Coronary artery (tissue), 2 donors: ENCODE measurements around the gene KCTD6.

Experiments
- DNase-seq: peaks from one replicate; pipeline ENCODE4 v3.0.0-alpha.2; 2017; ENCODE audit warnings: low spot score
- H3K27ac ChIP-seq, 2 donors: fragments of 200-600 bp; sonication (generic); one replicate each; pipeline ENCODE4 v1.5.1; 2016 to 2019
- H3K4me3 ChIP-seq: fragments of 200-600 bp; sonication (generic); 2 replicates; pipeline ENCODE4 v1.5.1; 2016; ENCODE audit warnings: mild to moderate bottlenecking, moderate library complexity
- CTCF ChIP-seq: fragments of 200-600 bp; sonication (generic); IDR thresholded peaks from one replicate; pipeline ENCODE4 v1.5.1; 2019; ENCODE audit warnings: antibody characterized with exemption

Gene KCTD6

GRCh38 chr3:58518291-58518789, 26.4 kb downstream of the KCTD6 start:
- H3K4me3 ChIP-seq: no peak overlapping the region
- no peak overlapping the region for H3K27ac ChIP-seq
- no peak for TF ChIP-seq CTCF
- DNase-seq: no peak

- TF ChIP-seq CTCF: no peak
- H3K27ac ChIP-seq: no peak overlapping the region
- no peak for DNase-seq
Observed at GRCh38 chr3:58519668-58520402, 27.9 kb downstream of the KCTD6 start.

DNA sequence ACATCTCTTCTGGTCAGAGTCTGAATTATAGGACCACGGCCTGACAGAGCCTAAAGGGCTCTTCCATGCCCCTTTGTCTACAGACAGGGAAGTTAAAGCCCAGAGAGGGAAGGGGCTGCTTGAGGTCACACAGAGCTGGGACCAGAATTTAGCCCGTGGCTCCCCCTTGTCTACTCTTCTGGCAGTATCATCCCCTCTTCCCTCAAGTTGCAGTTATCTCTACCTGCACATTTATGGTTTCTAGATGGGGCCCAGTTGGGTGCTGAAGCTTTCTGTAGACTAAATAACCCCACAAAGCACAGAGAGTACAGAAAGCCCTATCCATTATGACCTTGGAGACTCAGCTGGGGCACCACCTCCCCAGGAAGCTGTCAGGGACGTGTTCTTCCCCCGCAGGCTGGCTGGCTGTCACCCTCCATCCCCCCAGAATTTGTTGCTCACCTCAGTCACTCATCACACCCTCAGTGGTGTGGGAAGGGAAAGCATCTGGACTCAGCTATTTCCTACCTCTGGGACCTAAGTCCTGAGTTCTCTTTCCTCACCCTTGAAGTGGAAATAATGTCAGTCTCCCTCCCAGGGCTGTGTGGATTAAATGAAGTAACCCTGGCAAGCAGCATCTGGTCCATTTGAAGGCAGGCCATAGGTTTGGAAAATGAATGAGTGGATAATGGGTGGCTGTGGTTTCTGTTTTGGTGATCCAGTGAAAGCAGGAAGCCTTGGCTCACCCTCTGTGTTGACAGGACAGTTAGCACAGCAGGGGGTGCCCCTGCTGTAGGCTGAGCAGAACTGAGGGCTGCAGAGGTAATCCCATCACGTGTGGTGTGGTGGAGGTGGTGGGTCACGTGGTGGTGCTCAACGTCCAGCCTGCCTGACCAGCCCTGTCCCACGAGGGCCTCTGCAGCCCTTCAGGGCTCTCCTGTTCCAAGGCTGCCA, 28.8 kb downstream of the KCTD6 start:
- Histone ChIP-seq H3K4me3 (no peak overlapping the region), H3K27ac (no peak overlapping the region)
- no peak for TF ChIP-seq CTCF
- DNase-seq: no peak

More at GRCh38 chr3:58519668-58520402, 27.9 kb downstream of the KCTD6 start:
- H3K4me3 ChIP-seq: no peak overlapping the region

DNA sequence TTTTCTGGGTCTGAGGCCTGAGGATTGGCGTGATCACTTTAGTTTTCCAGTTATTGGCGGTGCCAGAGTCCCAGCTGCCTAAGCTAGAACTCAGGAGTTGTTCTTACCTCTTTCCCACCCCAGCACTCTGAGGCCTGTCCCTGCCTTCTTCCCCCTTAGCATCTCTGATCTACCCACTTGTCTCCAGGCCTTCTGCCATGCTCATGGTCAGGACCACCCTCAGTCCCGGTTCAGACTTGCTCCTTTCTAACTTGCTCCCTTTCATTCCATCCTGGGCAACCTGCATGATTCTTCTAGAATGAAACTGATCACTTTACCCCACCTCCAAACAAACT, 29.4 kb downstream of the KCTD6 start:
- Histone ChIP-seq H3K4me3 (no peak overlapping the region), H3K27ac (no peak overlapping the region)
- TF ChIP-seq CTCF: no peak
- no peak for DNase-seq

DNA sequence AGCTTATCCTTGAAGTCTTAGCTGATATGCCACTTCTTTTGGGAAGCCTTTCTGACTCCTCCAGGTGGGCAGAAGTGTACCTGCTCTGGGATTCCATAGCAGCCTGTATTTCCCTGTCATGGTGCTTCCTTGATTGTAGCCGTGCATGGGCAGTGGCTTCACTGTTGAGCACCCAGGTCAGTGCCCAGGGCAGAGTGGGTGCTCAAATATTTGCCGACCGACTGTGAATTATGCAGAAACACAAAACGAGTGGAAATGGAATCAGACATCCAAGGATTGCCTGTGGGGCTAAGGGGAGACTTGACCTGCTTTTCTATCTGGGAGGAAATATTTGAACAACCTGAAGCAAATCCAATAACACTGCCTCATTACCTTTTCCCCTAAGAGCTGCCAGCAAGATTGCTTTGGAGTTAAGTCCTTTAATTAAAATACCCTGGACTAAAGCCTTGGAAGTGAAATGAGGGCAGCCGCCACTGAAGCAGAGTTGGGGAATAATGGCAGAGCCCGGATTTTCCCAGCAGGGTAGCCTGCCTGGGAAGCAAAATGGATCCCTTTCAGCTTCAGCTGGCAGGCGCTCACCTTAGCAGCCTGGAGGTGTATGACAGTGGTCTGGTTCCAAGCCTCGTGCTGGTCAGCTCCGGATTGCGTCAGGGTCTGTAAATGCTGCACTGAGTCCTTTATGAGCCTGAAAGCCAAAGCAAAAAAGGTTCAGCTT, 30.2 kb downstream of the KCTD6 start:
- DNase-seq: no peak
- no peak for TF ChIP-seq CTCF
- H3K27ac ChIP-seq: no peak overlapping the region
- no peak overlapping the region for H3K4me3 ChIP-seq

- no peak overlapping the region for H3K4me3 ChIP-seq
- DNase-seq: no peak
- TF ChIP-seq CTCF: no peak
- no peak overlapping the region for H3K27ac ChIP-seq
Observed at GRCh38 chr3:58522759-58523425, 31.0 kb downstream of the KCTD6 start.
